Mucosa of rectum (tissue), 2 donors: ENCODE results near the gene LYRM7.
A peak's percentile ranks its signal among the peaks of the same experiment; 100 is the strongest.
"Not testable (repeated sequence)": the region's sequence is repeated elsewhere in the genome, so short reads cannot be mapped to it uniquely, and the experiment has no call there.

Source experiments
- H3K27ac ChIP-seq, 2 donors: one replicate each; pipeline ENCODE4 v1.7.0; 2013; ENCODE audit warnings: inconsistent platforms in 2 of 2, low read depth in 2 of 2, low read length in 2 of 2
- H3K27me3 ChIP-seq, 2 donors: one replicate each; pipeline ENCODE4 v1.7.0; 2013; ENCODE audit warnings: low read length in 2 of 2; ENCODE audit not compliant: control insufficient read depth in 2 of 2, insufficient read depth in 2 of 2
- H3K36me3 ChIP-seq, 2 donors: one replicate each; pipeline ENCODE4 v1.7.0; 2013; ENCODE audit warnings: low read length in 2 of 2; ENCODE audit not compliant: control insufficient read depth in 2 of 2, insufficient read depth in 2 of 2
- H3K4me1 ChIP-seq, 2 donors: one replicate each; pipeline ENCODE4 v1.7.0; 2013; ENCODE audit warnings: low read length in 2 of 2, mild to moderate bottlenecking in 1 of 2; ENCODE audit not compliant: control insufficient read depth in 2 of 2, insufficient read depth in 2 of 2
- H3K4me3 ChIP-seq, 2 donors: one replicate each; pipeline ENCODE4 v1.7.0; 2013; ENCODE audit warnings: low read length in 2 of 2
- H3K9ac ChIP-seq, 2 donors: one replicate each; pipeline ENCODE4 v1.7.0; 2013; ENCODE audit warnings: low read length in 2 of 2, low read depth in 1 of 2, mild to moderate bottlenecking in 1 of 2
- H3K9me3 ChIP-seq, 2 donors: one replicate each; pipeline ENCODE4 v1.7.0; 2013; ENCODE audit warnings: low read length in 2 of 2; ENCODE audit not compliant: control insufficient read depth in 2 of 2
- donor health status: healthy.
- donor health status: Normal muscosa, but diverticular disease.

LYRM7 gene

DNA sequence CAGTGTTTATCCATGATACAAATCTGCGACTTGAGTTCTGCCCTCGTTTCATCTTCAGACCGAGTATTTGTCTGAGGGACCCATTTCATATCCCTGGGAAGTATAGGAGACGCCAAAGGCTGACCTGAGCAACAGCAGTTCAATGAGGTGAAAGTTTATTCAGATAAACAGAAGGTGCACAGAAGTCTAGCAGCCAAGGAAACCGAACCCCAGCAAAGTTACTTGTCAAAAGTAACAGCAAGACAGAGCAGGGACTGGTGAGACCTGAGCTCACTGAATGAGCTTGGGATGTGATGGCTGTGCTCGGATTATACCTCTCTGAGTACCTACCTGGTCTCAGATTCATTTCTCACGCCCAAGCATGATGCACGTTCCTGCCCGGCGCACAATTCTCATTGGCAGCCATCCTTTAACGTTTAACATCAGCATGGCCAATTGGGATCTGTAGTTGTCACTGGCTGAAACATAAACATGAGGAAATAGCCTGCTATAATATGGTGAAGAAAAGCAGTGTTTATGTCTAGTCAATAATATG, 599 bp downstream of the LYRM7 start:
- Histone ChIP-seq H3K27ac (peak overlapping the region; percentile 77 to 84), H3K36me3 (no peaks in the 10 kb centered on the region), H3K4me1 (peaks cover 9 to 15% of the 10 kb centered on the region in 2 donors), H3K9me3 (no peaks in the 10 kb centered on the region), H3K27me3 (no peaks in the 10 kb centered on the region), H3K4me3 (peak overlapping the region; percentile 79 to 83), H3K9ac (peak overlapping the region; percentile 71 to 72)

DNA sequence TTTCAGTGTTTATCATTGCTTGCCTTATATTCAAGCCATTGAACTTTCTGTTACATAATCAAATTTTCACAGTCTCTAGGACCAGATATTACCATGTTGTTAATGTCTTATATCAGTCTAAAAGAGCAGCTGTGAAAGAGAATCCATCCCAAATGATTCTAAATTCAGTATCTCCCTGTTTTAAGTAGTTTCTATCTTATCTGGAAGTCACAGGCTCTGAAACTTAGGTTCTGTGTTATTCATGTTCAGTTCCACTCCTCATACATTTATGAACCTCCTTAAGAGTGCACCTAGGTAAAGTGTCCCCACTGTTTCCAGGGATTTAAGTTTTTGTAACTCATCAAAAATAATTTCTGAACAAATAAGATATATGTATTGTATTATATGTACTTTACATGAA, 9.7 kb downstream of the LYRM7 start:
- Histone ChIP-seq H3K36me3 (peaks cover 3% of the 10 kb centered on the region in 2 donors), H3K27me3 (no peaks in the 10 kb centered on the region), H3K4me3 (no peak overlapping the region), H3K9ac (no peak overlapping the region), H3K27ac (no peak overlapping the region), H3K4me1 (no peaks in the 10 kb centered on the region), H3K9me3 (no peaks in the 10 kb centered on the region)

DNA sequence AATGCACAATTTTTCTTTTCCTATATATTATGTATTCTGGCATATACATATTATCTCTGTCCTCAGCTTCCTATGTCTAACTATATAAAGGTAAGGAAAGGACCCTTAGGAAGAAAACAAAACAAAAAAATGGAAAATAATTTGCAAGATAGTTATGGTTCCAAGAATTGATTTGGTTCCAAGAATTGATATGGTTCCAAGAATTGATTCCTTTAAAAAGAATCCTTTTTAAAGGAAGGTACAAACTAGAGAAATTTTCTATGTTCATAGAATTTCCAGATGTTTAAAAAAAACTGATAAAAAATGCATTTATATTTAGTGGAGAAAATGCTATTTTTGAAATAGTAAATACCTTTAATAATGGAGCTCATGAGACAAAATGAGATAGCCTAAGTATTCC, 12.1 kb downstream of the LYRM7 start:
- no peaks in the 10 kb centered on the region for H3K27me3 ChIP-seq
- no peak overlapping the region for H3K4me3 ChIP-seq
- no peak overlapping the region for H3K9ac ChIP-seq
- H3K36me3 ChIP-seq, result peaks cover 3 to 7% of the 10 kb centered on the region in 2 donors
- no peaks in the 10 kb centered on the region for H3K4me1 ChIP-seq
- no peaks in the 10 kb centered on the region for H3K9me3 ChIP-seq
- no peak overlapping the region for H3K27ac ChIP-seq

DNA sequence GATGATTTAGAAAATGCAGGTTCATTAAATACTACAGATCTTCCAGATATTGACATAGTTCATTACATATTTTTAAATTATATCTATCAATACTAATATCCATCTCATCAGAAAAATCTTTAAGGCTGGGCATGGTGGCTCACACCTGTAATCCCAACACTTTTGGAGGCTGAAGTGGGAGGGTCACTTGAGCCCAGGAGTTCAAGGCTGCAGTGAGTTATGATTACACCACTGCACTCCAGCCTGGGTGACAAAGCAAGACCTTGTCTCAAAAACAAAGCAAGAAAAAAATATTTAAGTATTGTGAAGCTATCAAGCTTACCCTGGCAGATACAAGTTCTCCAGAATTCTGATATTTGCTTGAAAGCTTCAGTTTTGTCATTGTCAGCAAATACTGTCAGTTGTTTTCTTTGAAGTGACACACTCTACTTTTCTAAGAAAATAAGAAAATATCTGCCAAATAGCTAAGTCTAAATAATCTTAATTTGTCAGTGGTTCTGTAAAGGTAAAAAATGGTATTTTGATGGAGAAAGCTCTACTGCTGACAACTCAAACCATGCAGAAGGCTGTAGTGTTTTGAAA, 14.9 kb downstream of the LYRM7 start:
- Histone ChIP-seq H3K36me3 (peaks cover 3 to 9% of the 10 kb centered on the region in 2 donors), H3K4me1 (no peaks in the 10 kb centered on the region), H3K27ac (no peak overlapping the region), H3K27me3 (no peaks in the 10 kb centered on the region), H3K9ac (no peak overlapping the region), H3K9me3 (no peaks in the 10 kb centered on the region), H3K4me3 (no peak overlapping the region)

DNA sequence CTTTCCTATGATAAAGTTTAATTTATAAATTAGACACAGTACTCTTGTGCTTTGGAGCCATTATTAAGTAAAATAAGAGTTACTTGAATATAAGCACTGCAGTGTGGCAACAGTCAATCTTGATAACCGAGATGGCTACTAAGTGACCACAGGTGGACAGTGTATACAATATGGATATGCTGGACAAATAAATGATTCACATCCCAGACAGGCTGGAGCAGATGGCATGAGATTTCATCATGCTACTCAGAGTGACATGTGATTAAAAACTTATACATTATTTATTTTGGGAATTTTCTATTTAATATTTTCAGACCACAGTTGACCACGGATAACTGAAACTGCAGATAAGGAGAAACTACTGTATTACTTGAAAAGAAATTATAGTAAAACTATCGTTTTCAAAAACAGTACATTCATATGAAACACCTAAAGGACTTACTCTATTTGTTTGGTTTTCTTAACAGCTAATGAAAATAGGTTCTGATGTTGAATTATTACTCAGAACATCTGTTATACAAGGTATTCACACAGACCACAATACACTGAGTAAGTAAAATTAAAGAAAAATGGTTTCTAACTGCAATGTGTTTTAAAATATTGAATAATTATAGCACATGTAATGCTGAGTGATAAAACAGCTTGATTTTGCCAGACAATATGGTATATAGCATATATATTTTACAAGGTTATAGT, 16.0 kb downstream of the LYRM7 start:
- Histone ChIP-seq H3K9ac (no peak overlapping the region), H3K4me1 (no peaks in the 10 kb centered on the region), H3K27me3 (no peaks in the 10 kb centered on the region), H3K27ac (no peak overlapping the region), H3K36me3 (peaks cover 3 to 9% of the 10 kb centered on the region in 2 donors), H3K4me3 (no peak overlapping the region), H3K9me3 (no peaks in the 10 kb centered on the region)

DNA sequence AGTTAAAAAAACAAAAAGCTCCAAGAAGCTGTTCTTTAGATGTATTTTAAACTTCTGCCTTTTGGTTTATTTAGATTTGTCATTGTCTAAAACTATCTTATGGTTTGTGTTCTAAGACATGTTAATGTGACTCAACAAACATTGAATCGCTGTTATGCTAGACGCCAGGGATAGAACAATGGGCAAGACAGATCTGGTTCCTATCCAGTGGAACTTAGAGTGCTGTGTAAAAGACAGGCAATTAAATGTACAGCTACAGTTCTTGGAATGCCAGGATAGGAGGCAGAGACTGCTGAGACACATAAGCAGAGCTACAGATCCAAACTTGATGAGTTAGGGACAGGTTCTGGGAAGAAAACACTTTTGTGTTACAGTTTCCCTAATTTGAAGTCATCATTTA, 22.4 kb downstream of the LYRM7 start:
- Histone ChIP-seq H3K36me3 (no peaks in the 10 kb centered on the region), H3K27me3 (no peaks in the 10 kb centered on the region), H3K9me3 (no peaks in the 10 kb centered on the region), H3K9ac (no peak overlapping the region), H3K4me1 (peaks cover 3 to 9% of the 10 kb centered on the region in 2 donors), H3K27ac (no peak overlapping the region), H3K4me3 (no peak overlapping the region)

DNA sequence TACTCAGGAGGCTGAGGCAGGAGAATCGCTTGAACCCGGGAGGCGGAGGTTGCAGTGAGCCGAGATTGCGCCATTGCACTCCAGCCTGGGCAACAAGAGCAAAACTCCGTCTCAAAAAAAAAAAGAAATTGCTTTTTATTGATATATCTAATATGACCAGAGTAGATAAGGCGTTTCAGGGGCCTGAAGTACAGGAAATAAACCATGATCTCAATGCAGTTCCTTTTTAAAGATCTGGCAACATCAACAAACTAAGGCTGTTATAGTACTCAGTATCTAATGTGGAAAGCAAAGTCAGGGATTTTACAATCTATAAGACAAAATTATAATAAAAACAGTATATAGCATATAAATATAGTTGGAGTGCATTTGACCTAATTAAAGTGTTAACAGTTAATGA, 23.2 kb downstream of the LYRM7 start:
- H3K4me3 ChIP-seq, H3K27ac ChIP-seq, H3K9me3 ChIP-seq, H3K9ac ChIP-seq, H3K4me1 ChIP-seq, H3K27me3 ChIP-seq, H3K36me3 ChIP-seq: not testable (repeated sequence)

DNA sequence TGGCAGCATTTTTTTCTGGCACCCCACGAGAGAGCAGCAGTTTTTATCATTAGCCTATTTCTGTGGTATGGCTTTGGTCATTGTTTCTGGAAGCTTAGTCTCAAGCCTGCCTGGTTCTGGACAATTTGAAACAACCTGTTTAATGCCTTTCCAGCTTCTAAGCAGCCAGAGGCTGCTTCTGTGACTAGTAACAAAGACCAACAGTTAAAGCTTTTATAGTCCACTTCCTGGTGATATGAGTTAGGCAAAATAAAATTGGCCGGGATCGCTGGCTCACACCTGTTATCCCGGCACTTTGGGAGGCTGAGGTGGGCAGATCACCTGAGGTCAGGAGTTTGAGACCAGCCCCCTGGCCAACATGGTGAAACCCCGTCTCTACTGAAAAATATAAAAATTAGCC, 24.0 kb downstream of the LYRM7 start:
- Histone ChIP-seq H3K9ac (peak overlapping the region in 1 of 2 donors; percentile 42), H3K36me3 (no peaks in the 10 kb centered on the region), H3K4me1 (peaks cover 3 to 9% of the 10 kb centered on the region in 2 donors), H3K4me3 (peak overlapping the region; percentile 34 to 40), H3K9me3 (no peaks in the 10 kb centered on the region), H3K27me3 (no peaks in the 10 kb centered on the region), H3K27ac (peak overlapping the region; percentile 34 to 66)

DNA sequence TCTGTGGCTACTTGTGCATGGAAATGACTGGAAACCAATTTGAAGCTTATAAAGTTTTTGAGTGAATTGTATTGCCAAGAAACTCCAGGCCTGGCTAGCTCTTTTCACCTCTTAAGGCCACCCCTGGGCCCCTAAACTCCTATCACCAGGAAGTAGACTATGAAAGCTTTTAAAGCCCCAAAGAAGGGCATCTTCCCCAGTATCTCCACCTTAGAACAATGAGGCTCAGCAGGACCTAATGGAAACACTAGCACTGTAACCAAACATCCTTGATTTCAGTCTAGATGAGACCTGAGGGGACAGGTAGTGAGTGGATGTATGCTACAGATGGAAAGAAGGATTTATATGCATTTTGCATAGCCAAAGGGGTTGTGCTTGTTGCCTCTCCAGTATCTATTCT, 25.0 kb downstream of the LYRM7 start:
- Histone ChIP-seq H3K36me3 (peaks cover 0 to 4% of the 10 kb centered on the region in 2 donors), H3K4me1 (peaks cover 3 to 9% of the 10 kb centered on the region in 2 donors), H3K27ac (no peak overlapping the region), H3K27me3 (no peaks in the 10 kb centered on the region), H3K9me3 (no peaks in the 10 kb centered on the region), H3K9ac (no peak overlapping the region), H3K4me3 (no peak overlapping the region)

DNA sequence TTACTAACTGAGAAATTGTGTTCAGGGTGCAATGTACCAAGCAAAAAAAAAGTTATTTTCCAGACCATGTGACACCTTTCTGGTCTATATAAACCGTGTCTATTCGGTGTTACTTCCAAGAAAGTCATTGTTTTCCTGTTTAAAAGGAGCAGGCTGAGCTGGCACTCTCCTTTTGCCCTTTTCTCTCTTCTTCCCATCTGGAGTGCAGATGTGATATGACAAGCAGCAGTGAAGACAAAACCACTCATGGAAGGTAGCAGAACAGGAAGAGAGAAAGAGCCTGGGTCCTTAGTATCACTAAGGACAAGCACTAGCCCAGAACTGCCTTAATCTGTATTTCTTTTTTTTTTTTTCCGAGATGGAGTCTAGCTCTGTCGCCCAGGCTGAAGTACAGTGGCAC, 25.6 kb downstream of the LYRM7 start:
- no peak overlapping the region for H3K27ac ChIP-seq
- no peak overlapping the region for H3K4me3 ChIP-seq
- H3K9ac ChIP-seq, result no peak overlapping the region
- no peaks in the 10 kb centered on the region for H3K9me3 ChIP-seq
- H3K4me1 ChIP-seq, result peaks cover 3 to 9% of the 10 kb centered on the region in 2 donors
- no peaks in the 10 kb centered on the region for H3K27me3 ChIP-seq
- H3K36me3 ChIP-seq, result peaks cover 0 to 4% of the 10 kb centered on the region in 2 donors
